ENCODE data around the gene PRSS22.

- no peak for TF ChIP-seq STAT6 (CRISPR knock-in tag; conservative IDR thresholded peaks at IDR 0.05; ENCODE audit: low read depth)
- no peak for TF ChIP-seq NR2C2 (CRISPR knock-in tag; IDR thresholded peaks at IDR 0.05)
- no peak for TF ChIP-seq CTCF (IDR thresholded peaks at IDR 0.05)
- no peak for TF ChIP-seq MAX (CRISPR knock-in tag; IDR thresholded peaks at IDR 0.05)
- TF ChIP-seq PREB (CRISPR knock-in tag; IDR thresholded peaks at IDR 0.05; ENCODE audit: borderline replicate concordance): no peak
- no peak for TF ChIP-seq USF1 (CRISPR knock-in tag; IDR thresholded peaks at IDR 0.05)
- TF ChIP-seq SP1 (CRISPR knock-in tag; conservative IDR thresholded peaks at IDR 0.05): no peak
- no peak for TF ChIP-seq AFF4 (CRISPR knock-in tag; IDR thresholded peaks at IDR 0.05; ENCODE audit: borderline replicate concordance)
- no peak for TF ChIP-seq IRF1 (CRISPR knock-in tag; IDR thresholded peaks at IDR 0.05)
- no peak for TF ChIP-seq E2F1 (CRISPR knock-in tag; IDR thresholded peaks at IDR 0.05)
These were observed 33.3 kb downstream of the PRSS22 start for GRCh38 chr16:2824626-2825025.

All from WTC11 (cell line).